Endothelial cell of umbilical vein (primary cell): ENCODE data around the gene PCSK6. TPM values are rescaled to one million over a fixed set of nuclear protein-coding genes. Genes with fewer than 3 reads are reported as not detected.

Experiments
- BruUV-seq: library from RNA; stranded (reverse); fragments of 400-500 nt; replicated peaks from 2 replicates; lab custom pipeline; 2021; lab: Mats Ljungman, UMichigan
- CTCF ChIA-PET: fragments of 300-600, 350-600 bp; sonication (Branson Sonifier 250); formaldehyde crosslinking; loops from one replicate; lab custom pipeline; 2021; ENCODE audit warnings: antibody characterized with exemption, inconsistent platforms; lab: Charles Lee
- POLR2A ChIA-PET: fragments of 300-600, 350-600 bp; sonication (Branson Sonifier 250); formaldehyde crosslinking; loops from one replicate; lab custom pipeline; 2021; ENCODE audit warnings: antibody characterized with exemption, inconsistent platforms; lab: Charles Lee
- DNase-seq: peaks from one replicate; pipeline ENCODE4 v3.0.0-alpha.2; 2011; ENCODE audit warnings: low read depth, low spot score
- FAIRE-seq: peaks from 2 replicates; lab custom pipeline; 2011; peaks lifted over from hg19 to GRCh38; lab: Jason Lieb, UNC
- H2AFZ ChIP-seq: 2 replicates; pipeline ENCODE4 v1.6.0; 2012; ENCODE audit warnings: low read depth, low read length, control low read depth, inconsistent platforms
- H3K27ac ChIP-seq: 2 replicates; pipeline ENCODE4 v1.5.1; 2011; ENCODE audit warnings: low read depth, mild to moderate bottlenecking, control low read depth, low read length, moderate library complexity; ENCODE audit not compliant: insufficient read depth
- H3K27me3 ChIP-seq, 2 experiments: 2 replicates each; pipeline versions ENCODE4 v1.6.0 to v1.6.1; 2011; ENCODE audit warnings: low read length in 2 of 2, mixed read lengths in 1 of 2; ENCODE audit not compliant: control insufficient read depth in 2 of 2, insufficient read depth in 2 of 2
- H3K36me3 ChIP-seq, 2 experiments: 2 replicates in 1 of 2; 3 replicates in 1 of 2; pipeline ENCODE4 v1.5.1; 2011; ENCODE audit warnings: low read length in 2 of 2, mild to moderate bottlenecking in 1 of 2, moderate library complexity in 1 of 2; ENCODE audit not compliant: control insufficient read depth in 2 of 2, insufficient read depth in 2 of 2; ENCODE audit errors: extremely low read depth in 1 of 2
- H3K4me1 ChIP-seq: 3 replicates; pipeline ENCODE4 v1.5.1; 2011; ENCODE audit warnings: mild to moderate bottlenecking, low read length; ENCODE audit not compliant: control insufficient read depth, insufficient read depth; ENCODE audit errors: extremely low read depth
- H3K4me2 ChIP-seq: 2 replicates; pipeline ENCODE4 v1.6.1; 2011; ENCODE audit warnings: low read length, control low read depth, mixed read lengths; ENCODE audit not compliant: insufficient read depth
- H3K4me3 ChIP-seq, 3 experiments: fragments of 200-600 bp in 1 of 3; sonication (generic), shearing (Covaris generic) in 1 of 3; replicated peaks in 1 of 3; 2 replicates each; pipeline ENCODE4 v1.5.1; 2011 to 2016; ENCODE audit warnings: control low read depth in 3 of 3, low read length in 3 of 3, mild to moderate bottlenecking in 2 of 3, inconsistent platforms in 1 of 3, low read depth in 1 of 3, moderate library complexity in 1 of 3; ENCODE audit not compliant: insufficient read depth in 1 of 3
- H3K79me2 ChIP-seq: 2 replicates; pipeline ENCODE4 v1.6.0; 2012; ENCODE audit warnings: low read length, inconsistent platforms; ENCODE audit not compliant: control insufficient read depth, insufficient read depth
- H3K9ac ChIP-seq: replicated peaks from 2 replicates; pipeline ENCODE3; 2011; ENCODE audit warnings: low read length, control low read depth; ENCODE audit not compliant: insufficient read depth; ENCODE audit errors: extremely low read depth
- H3K9me1 ChIP-seq: replicated peaks from 3 replicates; pipeline ENCODE4 v1.6.0; 2011; ENCODE audit warnings: mild to moderate bottlenecking, low read length; ENCODE audit not compliant: control insufficient read depth, insufficient read depth; ENCODE audit errors: extremely low read depth
- H3K9me3 ChIP-seq: replicated peaks from 2 replicates; pipeline ENCODE4 v1.5.1; 2012; ENCODE audit warnings: low read length, inconsistent platforms; ENCODE audit not compliant: control insufficient read depth, insufficient read depth
- H4K20me1 ChIP-seq: replicated peaks from 2 replicates; pipeline ENCODE3; 2011; ENCODE audit warnings: mild to moderate bottlenecking, low read length; ENCODE audit not compliant: control insufficient read depth, insufficient read depth; ENCODE audit errors: extremely low read depth
- CTCF ChIP-seq, 2 donors: IDR thresholded peaks; 1 replicate in 1 of 2; 2 replicates in 1 of 2; pipeline ENCODE4 v1.5.1; 2011; ENCODE audit warnings: low read length in 2 of 2, mild to moderate bottlenecking in 2 of 2, moderate library complexity in 2 of 2, control low read depth in 1 of 2, inconsistent platforms in 1 of 2, low read depth in 1 of 2; ENCODE audit not compliant: insufficient read depth in 1 of 2; ENCODE audit errors: extremely low read depth in 1 of 2
- EZH2 ChIP-seq: IDR thresholded peaks from 2 replicates; pipeline ENCODE4 v1.6.1; 2012; ENCODE audit warnings: borderline replicate concordance, low read depth, mild to moderate bottlenecking, moderate library complexity, low read length, inconsistent platforms; ENCODE audit not compliant: severe bottlenecking
- FOS ChIP-seq: IDR thresholded peaks from 2 replicates; pipeline ENCODE4 v1.6.1; 2011; ENCODE audit warnings: mild to moderate bottlenecking, low read length, moderate library complexity, borderline replicate concordance; ENCODE audit not compliant: insufficient read depth
- GATA2 ChIP-seq: IDR thresholded peaks from 2 replicates; pipeline ENCODE4 v1.7.0; 2011; ENCODE audit warnings: low read depth, mild to moderate bottlenecking, moderate library complexity, mixed read lengths, low read length; ENCODE audit not compliant: insufficient read length, insufficient read depth
- JUN ChIP-seq: IDR thresholded peaks from 2 replicates; pipeline ENCODE4 v1.6.1; 2011; ENCODE audit warnings: borderline replicate concordance, low read depth; ENCODE audit not compliant: insufficient read length, insufficient read depth
- MAX ChIP-seq: IDR thresholded peaks from 2 replicates; pipeline ENCODE4 v1.6.1; 2011; ENCODE audit not compliant: insufficient read depth, insufficient read length
- MYC ChIP-seq: IDR thresholded peaks from one replicate; pipeline ENCODE4 v1.6.1; 2011; ENCODE audit warnings: mild to moderate bottlenecking, low read depth, low read length
- POLR2A ChIP-seq: IDR thresholded peaks from 2 replicates; pipeline ENCODE4 v1.6.1; 2012; ENCODE audit warnings: low read depth, mild to moderate bottlenecking, control low read depth, low read length
- POLR2AphosphoS5 ChIP-seq: IDR thresholded peaks from 2 replicates; pipeline ENCODE4 v1.6.1; 2012; ENCODE audit warnings: low read depth, mild to moderate bottlenecking, control low read depth, low read length, moderate library complexity; ENCODE audit not compliant: insufficient read depth
- dilution Hi-C: fragments of 300-500 bp; cut with MboI; formaldehyde crosslinking; loops from one replicate; pipeline ENCODE4 v1.15.0; 2019; ENCODE audit warnings: low sequenced_read_pairs; ENCODE audit not compliant: extremely low pct_ligation_motif_present
- intact Hi-C: fragments of 100-400 bp; cut with micrococcal nuclease; formaldehyde crosslinking; loops from one replicate; pipeline ENCODE4 v1.10.0; 2022
- polyA plus RNA-seq, 4 experiments: library from polyadenylated mRNA; depleted of rRNA in 3 of 4; stranded (reverse) in 3 of 4; unstranded in 1 of 4; fragments of >200 nt; gene quantifications; 2 replicates each; pipeline versions ENCODE4 v1.2.1 to v1.2.3, GENCODE V29; 2011 to 2012; ENCODE audit warnings: missing spikeins in 1 of 4
- total RNA-seq: library from RNA; stranded (reverse); gene quantifications from 2 replicates; pipeline ENCODE4 v1.2.3, GENCODE V29; 2021

PCSK6 gene
- total and polyA plus RNA-seq, 2 donors (not counting 3 experiments of a cell fraction or from before 2014, with no cell fraction given) = 0.18 to 0.69 TPM

DNA sequence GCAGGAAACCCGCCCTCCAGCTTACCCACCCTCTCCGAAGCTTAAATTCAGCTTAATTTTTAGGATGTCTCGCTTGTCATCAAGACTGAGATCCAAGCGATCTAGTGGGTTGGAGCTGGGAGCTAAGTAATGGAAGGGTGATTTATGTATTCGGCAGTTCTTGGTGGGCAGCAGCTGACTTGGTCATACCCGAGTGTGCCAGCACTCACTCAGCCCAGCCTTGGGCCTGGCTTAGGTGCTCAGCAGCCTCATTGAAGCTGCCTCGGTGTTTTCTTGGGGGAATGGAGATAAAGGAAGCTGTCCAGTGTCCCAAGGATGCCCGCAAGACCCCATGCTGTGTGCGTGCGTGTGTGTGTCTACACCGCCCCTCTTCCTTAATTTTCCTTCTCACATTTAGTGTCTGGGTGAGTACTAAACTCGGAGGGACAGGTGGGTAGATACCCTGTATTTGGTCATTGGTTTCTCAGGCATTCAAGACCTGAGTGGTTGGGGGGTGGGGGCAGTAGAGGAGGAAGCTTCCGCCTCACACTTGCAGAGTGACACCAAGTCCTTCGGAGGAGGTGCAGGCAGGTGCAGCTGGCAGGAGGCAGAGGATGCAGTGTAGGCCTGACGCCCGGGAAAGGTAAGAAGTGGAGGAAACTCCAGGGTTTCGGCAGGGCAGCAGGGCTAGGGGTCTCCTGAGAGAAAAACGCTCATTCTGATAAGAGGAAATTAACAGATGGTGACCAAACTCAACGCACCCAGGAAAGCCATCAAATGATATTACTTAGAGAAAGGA, 92.8 kb downstream of the PCSK6 start:
- H3K9me3 ChIP-seq = no peaks in the 10 kb centered on the region
- intact Hi-C loops = no loop called here
- H3K9ac ChIP-seq = no peak overlapping the region
- no peak for TF ChIP-seq EZH2
- TF ChIP-seq GATA2 = no peak
- TF ChIP-seq POLR2A = no peak
- no peak for TF ChIP-seq POLR2AphosphoS5
- H3K4me3 ChIP-seq = no peak overlapping the region
- no peak overlapping the region for H3K4me2 ChIP-seq
- H2AFZ ChIP-seq = no peak overlapping the region
- POLR2A ChIA-PET = no interaction called here
- H4K20me1 ChIP-seq = no peaks in the 10 kb centered on the region
- DNase-seq (no peak), FAIRE-seq (no peak)
- dilution Hi-C loops = no loop called here
- no peaks in the 10 kb centered on the region for H3K36me3 ChIP-seq
- BruUV-seq = no TSS peak
- no peaks in the 10 kb centered on the region for H3K9me1 ChIP-seq
- H3K27me3 ChIP-seq = no peaks in the 10 kb centered on the region
- H3K4me1 ChIP-seq = no peaks in the 10 kb centered on the region
- H3K27ac ChIP-seq = no peak overlapping the region
- CTCF ChIA-PET = interaction anchor here (1.0 kb wide), 1 partner anchor 105 kb away, joined by 4 read pairs; no protein-coding TSS in a partner anchor
- no peaks in the 10 kb centered on the region for H3K79me2 ChIP-seq

GRCh38 chr15:101394654-101395053, 94.9 kb downstream of the PCSK6 start:
- intact Hi-C loops (no loop called here), dilution Hi-C loops (no loop called here)
- FAIRE-seq (no peak), DNase-seq (no peak)
- Histone ChIP-seq H3K27me3 (no peaks in the 10 kb centered on the region), H3K9me3 (no peaks in the 10 kb centered on the region), H3K27ac (no peak overlapping the region), H3K4me3 (no peak overlapping the region), H2AFZ (no peak overlapping the region), H4K20me1 (no peaks in the 10 kb centered on the region), H3K9me1 (no peaks in the 10 kb centered on the region), H3K9ac (no peak overlapping the region), H3K79me2 (no peaks in the 10 kb centered on the region), H3K4me2 (no peak overlapping the region), H3K4me1 (no peaks in the 10 kb centered on the region), H3K36me3 (no peaks in the 10 kb centered on the region)
- ChIA-PET POLR2A (no interaction called here), CTCF (no interaction called here)
- TF ChIP-seq EZH2 (no peak), GATA2 (no peak), JUN (no peak), POLR2A (no peak), FOS (no peak), MAX (no peak), CTCF (IDR thresholded peaks at IDR 0.05; ENCODE audit: extremely low read depth in 1 of 2, insufficient read depth in 1 of 2, low read depth in 1 of 2, low read length in 2 of 2) (no peak), POLR2AphosphoS5 (no peak), MYC (no peak)
- no TSS peak for BruUV-seq
